ENCODE measurements around the gene CTDP1. TPM values are rescaled to one million over a fixed set of nuclear protein-coding genes. Genes with fewer than 3 reads are reported as not detected.
A peak's percentile ranks its signal among the peaks of the same experiment; 100 is the strongest.

The CTDP1 gene
- total and polyA plus RNA-seq, 9 of the 15 experiments (the other 6 are each of a cell fraction or from before 2014, with no cell fraction given) = 0.07 to 19.2 (median 4.0) TPM

GRCh38 chr18:79781331-79781941 is 101.8 kb downstream of the CTDP1 start:
- H3K27me3 ChIP-seq (ENCODE audit: control insufficient read depth in 2 of 2, insufficient read depth in 2 of 2, low read length in 2 of 2) = peaks cover 17 to 90% of the 10 kb centered on the region in 2 experiments
- POLR2A ChIA-PET = no interaction called here

More at GRCh38 chr18:79781331-79781941, 101.8 kb downstream of the CTDP1 start:
- Histone ChIP-seq H3K9me3 (replicated peaks; ENCODE audit: control insufficient read depth, insufficient read depth, low read depth, low read length) (no peaks in the 10 kb centered on the region), H3K9ac (ENCODE audit: insufficient read depth in 1 of 2, low read depth in 2 of 2, low read length in 2 of 2) (no peak overlapping the region), H4K20me1 (replicated peaks; ENCODE audit: control insufficient read depth, insufficient read depth, low read length) (no peaks in the 10 kb centered on the region), H2AFZ (ENCODE audit: low read depth, low read length) (no peak overlapping the region), H3K4me1 (replicated peaks in 1 of 2; ENCODE audit: control insufficient read depth in 2 of 2, insufficient read depth in 2 of 2, low read length in 2 of 2) (peaks cover 0 to 5% of the 10 kb centered on the region in 2 experiments; a peak in 2 of 5 replicates), H3K36me3 (ENCODE audit: control insufficient read depth, insufficient read depth, low read length) (no peaks in the 10 kb centered on the region), H3K4me2 (ENCODE audit: insufficient read depth, low read length) (no peak overlapping the region), H3K27ac (ENCODE audit: extremely low read depth, low read depth, low read length) (no peak overlapping the region), H3K4me3 (no peak overlapping the region), H3K9me1 (ENCODE audit: control insufficient read depth, insufficient read depth, low read length) (no peaks in the 10 kb centered on the region), H3K79me2 (ENCODE audit: control insufficient read depth, insufficient read depth, low read length) (no peaks in the 10 kb centered on the region)
- in situ Hi-C loops (cut with MboI) (no loop called here), intact Hi-C loops (cut with micrococcal nuclease) (no loop called here)
- no peak for TF ChIP-seq POLR2A (conservative IDR thresholded peaks at IDR 0.05)
- TF ChIP-seq CHAMP1 (IDR thresholded peaks at IDR 0.05) = no peak
- TF ChIP-seq SRSF7 (optimal IDR thresholded peaks at IDR 0.05; ENCODE audit: low read depth, low read length) = no peak
- no peak for TF ChIP-seq DIDO1 (tag; IDR thresholded peaks at IDR 0.05; ENCODE audit: low read depth)
- FAIRE-seq = no peak
- WGBS (ENCODE audit: insufficient coverage, low coverage, missing lambda C conversion rate) = 3% methylated on average over 11 of the region's 17 CpGs
- DNase-seq (ENCODE audit: extremely low read depth in 1 of 4, low spot score in 3 of 4) = no peak
- peak; percentile 32; the same call in 1 of the 3 replicates for ATAC-seq
- CTCF ChIA-PET (ENCODE audit: low intra/inter-chr PET ratio) = no interaction called here
- no TSS peak for BruUV-seq (replicated peaks)
